Peyer's patch (tissue), 4 donors: ENCODE data around the gene SULT2A1. TPM values are rescaled to one million over a fixed set of nuclear protein-coding genes. Genes with fewer than 3 reads are reported as not detected.
"Not testable (repeated sequence)": the region's sequence is repeated elsewhere in the genome, so short reads cannot be mapped to it uniquely, and the experiment has no call there.

Experiments
- DNase-seq, 3 donors: peaks; one replicate each; pipeline ENCODE4 v3.0.0-alpha.2; 2017 to 2019
- H3K27ac ChIP-seq, 4 donors: fragments of 200-600 bp; sonication (generic); one replicate each; pipeline ENCODE4 v1.5.1; 2016 to 2019
- H3K27me3 ChIP-seq, 2 donors: fragments of 200-600 bp; sonication (generic); one replicate each; pipeline ENCODE4 v1.5.1; 2019
- H3K36me3 ChIP-seq, 3 donors: fragments of 200-600 bp; sonication (generic); one replicate each; pipeline ENCODE4 v1.5.1; 2016 to 2019
- H3K4me1 ChIP-seq, 4 donors: fragments of 200-600 bp; sonication (generic); one replicate each; pipeline ENCODE4 v1.5.1; 2016 to 2019
- H3K4me3 ChIP-seq, 4 donors: fragments of 200-600 bp; sonication (generic); 1 replicate in 3 of 4; 2 replicates in 1 of 4; pipeline ENCODE4 v1.5.1; 2016 to 2019; ENCODE audit warnings: mild to moderate bottlenecking in 1 of 4
- H3K9me3 ChIP-seq, 4 donors: fragments of 200-600 bp; sonication (generic); one replicate each; pipeline ENCODE4 v1.5.1; 2016 to 2019; ENCODE audit warnings: mild to moderate bottlenecking in 1 of 4
- CTCF ChIP-seq, 6 experiments: fragments of 450-650 bp in 4 of 6; fragments of 200-600 bp in 2 of 6; sonication (generic) in 1 of 6; IDR thresholded peaks; one replicate each; pipeline ENCODE4 v1.5.1; 2017 to 2019; ENCODE audit warnings: antibody characterized with exemption in 6 of 6, mild to moderate bottlenecking in 3 of 6, moderate library complexity in 1 of 6
- POLR2A ChIP-seq, 2 donors: fragments of 450-650 bp; IDR thresholded peaks; one replicate each; pipeline ENCODE4 v1.5.1; 2017; ENCODE audit warnings: antibody characterized with exemption in 2 of 2, mild to moderate bottlenecking in 2 of 2, moderate library complexity in 2 of 2
- total RNA-seq, 4 donors: library from RNA; depleted of rRNA; stranded (reverse); fragments of >200 nt; gene quantifications; one replicate each; pipeline ENCODE4 v1.1.0, GENCODE V29; 2016

The SULT2A1 gene
- total RNA-seq, 4 donors from 2014 or later, result 22.3 to 126 (median 55.8) TPM; not detected in 1

- peaks cover 0 to 6% (median 0%) of the 10 kb centered on the region in 4 donors for H3K4me1 ChIP-seq
- no peaks in the 10 kb centered on the region for H3K27me3 ChIP-seq
- TF ChIP-seq CTCF (IDR thresholded peaks at IDR 0.05), result no peak
- TF ChIP-seq POLR2A (IDR thresholded peaks at IDR 0.05), result no peak
- H3K36me3 ChIP-seq, result no peaks in the 10 kb centered on the region
- H3K27ac ChIP-seq, result peak overlapping the region in 3 of 4 donors; percentile 16 to 56 (median 41)
- H3K9me3 ChIP-seq, result no peaks in the 10 kb centered on the region
- no peak overlapping the region for H3K4me3 ChIP-seq
- peak in 1 of 3 donors; percentile 24 for DNase-seq
These were observed 5.5 kb upstream of the SULT2A1 start for GRCh38 chr19:47891622-47891922.

GRCh38 chr19:47890865-47891621 lies 4.9 kb upstream of the SULT2A1 start:
- Histone ChIP-seq H3K4me1 (peaks cover 0 to 4% (median 0%) of the 10 kb centered on the region in 4 donors), H3K4me3 (no peak overlapping the region), H3K27ac (peak overlapping the region in 3 of 4 donors; percentile 16 to 56 (median 41)), H3K27me3 (no peaks in the 10 kb centered on the region), H3K9me3 (no peaks in the 10 kb centered on the region), H3K36me3 (no peaks in the 10 kb centered on the region)
- TF ChIP-seq POLR2A (IDR thresholded peaks at IDR 0.05) (no peak), CTCF (IDR thresholded peaks at IDR 0.05) (no peak)
- DNase-seq, result peak in 1 of 3 donors; percentile 6

- Histone ChIP-seq H3K27me3 (no peaks in the 10 kb centered on the region), H3K27ac (no peak overlapping the region), H3K9me3 (no peaks in the 10 kb centered on the region), H3K4me1 (no peaks in the 10 kb centered on the region), H3K4me3 (peak overlapping the region in 2 of 4 donors; percentile 37 to 44), H3K36me3 (no peaks in the 10 kb centered on the region)
- TF ChIP-seq POLR2A (IDR thresholded peaks at IDR 0.05) (no peak), CTCF (IDR thresholded peaks at IDR 0.05) (no peak)
- DNase-seq, result peak in 1 of 3 donors; percentile 45
These were observed 1.1 kb downstream of the SULT2A1 start for GRCh38 chr19:47885067-47885463.

- Histone ChIP-seq H3K4me3 (no peak overlapping the region), H3K27me3 (no peaks in the 10 kb centered on the region), H3K36me3 (no peaks in the 10 kb centered on the region), H3K27ac (no peak overlapping the region), H3K9me3 (no peaks in the 10 kb centered on the region), H3K4me1 (no peaks in the 10 kb centered on the region)
- TF ChIP-seq CTCF (IDR thresholded peaks at IDR 0.05), result no peak
- TF ChIP-seq POLR2A (IDR thresholded peaks at IDR 0.05), result no peak
- peak in 1 of 3 donors; percentile 23 for DNase-seq
These were observed 3.2 kb downstream of the SULT2A1 start for GRCh38 chr19:47882890-47883289.

- Histone ChIP-seq H3K36me3 (no peaks in the 10 kb centered on the region), H3K4me3 (no peak overlapping the region), H3K27me3 (no peaks in the 10 kb centered on the region), H3K9me3 (no peaks in the 10 kb centered on the region), H3K4me1 (no peaks in the 10 kb centered on the region), H3K27ac (no peak overlapping the region)
- peak in 1 of 3 donors; percentile 22 for DNase-seq
- TF ChIP-seq CTCF (IDR thresholded peaks at IDR 0.05) (no peak), POLR2A (IDR thresholded peaks at IDR 0.05) (no peak)
These were observed 4.4 kb downstream of the SULT2A1 start for GRCh38 chr19:47881757-47882156.

- DNase-seq, H3K4me3 ChIP-seq, H3K36me3 ChIP-seq, H3K27me3 ChIP-seq, H3K9me3 ChIP-seq, H3K27ac ChIP-seq, H3K4me1 ChIP-seq: not testable (repeated sequence)
These were observed 6.7 kb downstream of the SULT2A1 start for GRCh38 chr19:47879385-47879784.
